OCI-M2 (cell line): ENCODE data around the gene PRKG1.
"Not testable (repeated sequence)": the region's sequence is repeated elsewhere in the genome, so short reads cannot be mapped to it uniquely, and the experiment has no call there.

Source experiments
- DNase-seq: peaks from one replicate; lab custom pipeline; 2025; ENCODE audit not compliant: unreplicated experiment; lab: John Stamatoyannopoulos, UW

Gene PRKG1

GRCh38 chr10:51419196-51420093 is 345.2 kb downstream of the PRKG1 start:
- no peak for DNase-seq

DNA sequence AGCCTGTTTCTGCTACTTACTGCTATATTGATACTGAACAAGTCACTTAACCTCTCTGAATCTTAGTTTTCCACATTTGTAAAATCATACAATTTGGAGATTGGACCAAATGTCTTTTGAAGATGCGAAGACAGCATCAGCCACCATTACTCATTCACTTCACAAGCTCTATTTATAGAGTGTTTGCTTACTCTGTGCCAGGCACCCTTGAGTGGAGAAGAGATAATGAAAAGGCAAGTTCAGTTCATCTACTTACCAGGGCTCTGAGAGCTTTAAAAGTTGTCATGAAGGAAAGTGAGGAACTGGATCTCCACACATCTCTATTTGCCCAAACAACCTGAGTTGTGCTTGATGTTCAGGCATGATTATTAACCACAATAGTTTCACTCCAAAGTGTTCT is 347.6 kb downstream of the PRKG1 start:
- DNase-seq, result no peak

DNA sequence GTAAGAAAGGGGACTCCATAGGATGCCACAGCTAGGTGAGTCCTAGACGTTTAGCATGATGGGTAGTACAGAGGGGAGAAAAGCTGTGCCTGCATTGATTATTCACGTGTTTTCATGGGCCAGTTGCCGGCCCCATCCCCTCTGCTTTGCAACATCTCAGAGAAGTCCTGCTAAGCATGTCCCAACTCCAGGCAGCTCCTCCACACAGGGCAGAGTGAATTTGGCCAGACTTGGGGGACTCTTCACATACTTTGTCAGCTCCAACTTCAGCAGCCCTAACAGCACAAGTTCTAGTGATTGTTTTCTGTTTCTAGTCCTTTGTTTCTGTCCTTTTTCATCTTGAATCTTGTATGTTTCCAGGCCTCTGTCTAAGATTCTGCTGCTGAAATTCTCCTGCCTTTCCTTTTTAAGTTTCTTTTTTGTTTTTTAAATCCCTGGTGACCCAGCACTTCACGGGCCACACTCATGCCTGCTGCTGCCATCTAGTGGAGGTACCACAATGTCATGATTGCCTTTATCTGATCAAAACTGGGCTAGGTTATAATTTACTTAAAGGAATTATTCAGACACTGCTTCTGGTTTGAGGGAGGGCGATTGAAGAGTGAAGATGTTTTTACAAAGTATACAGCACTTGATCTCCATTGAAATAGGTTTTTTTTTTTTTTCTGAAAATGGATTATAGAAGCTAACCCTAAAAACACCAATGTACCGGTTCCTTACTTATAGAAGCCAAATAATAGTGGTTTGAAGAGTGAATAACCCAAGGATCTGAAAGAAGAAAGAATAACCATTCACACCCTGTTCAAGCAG is 348.2 kb downstream of the PRKG1 start:
- no peak for DNase-seq

DNA sequence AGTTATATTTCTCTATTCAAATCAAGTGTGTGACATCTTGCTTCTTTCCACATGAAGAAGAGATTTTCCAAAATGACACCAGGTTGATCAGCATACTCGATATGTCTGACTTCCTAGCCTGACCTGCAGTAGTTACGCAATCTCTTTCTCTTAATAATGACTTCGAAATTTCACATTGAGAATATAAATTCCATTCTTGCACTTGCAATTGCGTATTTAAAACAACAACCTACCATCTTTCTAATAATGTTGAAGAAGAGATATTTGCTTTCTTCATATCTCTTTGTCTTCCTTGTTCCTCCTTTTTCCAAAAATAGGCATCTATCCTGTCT is 348.8 kb downstream of the PRKG1 start:
- DNase-seq, result no peak

DNA sequence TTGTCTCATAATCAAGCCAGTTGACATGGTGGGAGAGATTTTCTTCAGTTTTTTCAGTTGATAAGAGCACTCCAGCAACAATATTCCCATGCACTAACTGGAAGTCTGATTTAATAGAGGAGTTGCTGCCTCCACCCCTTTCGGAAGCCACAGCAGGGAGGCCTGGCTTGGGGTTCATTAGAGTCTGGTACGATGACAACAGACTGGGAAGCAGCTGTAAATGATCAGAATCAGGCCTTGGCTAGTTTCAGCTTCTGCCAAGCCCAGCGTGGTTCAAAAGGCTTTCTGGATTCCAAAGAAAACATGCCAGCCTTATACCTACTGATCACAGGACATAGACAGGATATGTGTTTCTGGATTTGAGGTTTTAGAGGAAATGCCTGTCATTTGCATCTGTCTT is 351.1 kb downstream of the PRKG1 start:
- DNase-seq, result no peak

DNA sequence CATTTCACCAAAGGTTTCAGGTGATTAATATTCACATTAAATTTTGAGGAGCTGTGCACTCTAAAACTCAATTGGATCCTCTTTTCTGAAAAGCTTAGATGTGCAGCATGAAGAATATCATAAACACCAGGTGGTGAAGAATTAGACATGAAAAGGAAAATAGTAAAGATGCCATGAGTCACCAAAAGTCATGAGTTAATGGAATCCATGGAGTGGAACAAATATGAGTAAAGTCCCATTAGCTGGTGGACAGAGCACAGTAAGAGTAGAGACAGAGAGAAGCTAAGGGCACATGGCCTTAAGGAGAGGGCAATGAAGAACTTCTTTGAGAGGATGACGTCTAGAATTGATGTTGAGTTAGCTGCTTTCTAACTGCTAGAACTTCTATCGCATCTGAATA is 353.5 kb downstream of the PRKG1 start:
- no peak for DNase-seq

GRCh38 chr10:51430506-51430905 is 356.2 kb downstream of the PRKG1 start:
- no peak for DNase-seq

DNA sequence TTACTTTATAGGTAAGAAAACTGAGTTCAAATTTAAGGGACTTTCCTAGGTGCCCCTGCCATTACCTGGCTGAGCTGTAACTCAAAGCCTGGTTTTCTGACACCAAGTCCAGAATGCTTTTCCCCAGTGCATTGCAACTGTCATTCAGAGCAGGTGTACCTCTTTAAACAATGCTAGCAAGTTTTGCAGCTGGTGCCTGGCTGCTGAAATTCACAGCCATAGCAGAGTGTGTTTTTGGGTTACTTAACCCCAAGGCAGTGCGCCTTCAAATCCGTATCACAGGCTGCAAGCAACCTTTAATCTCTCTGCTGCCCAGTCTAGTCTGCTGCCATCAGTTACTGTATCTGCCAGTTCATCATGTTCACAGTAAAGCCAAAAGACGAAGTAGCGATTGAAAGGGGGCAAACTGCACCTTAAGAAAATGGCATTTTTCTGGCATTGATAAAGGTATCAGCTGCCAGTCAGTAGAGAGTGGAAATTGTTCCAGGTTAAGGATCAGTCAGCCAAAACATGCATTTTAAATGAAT is 359.7 kb downstream of the PRKG1 start:
- DNase-seq, result no peak

- no peak for DNase-seq
Observed at GRCh38 chr10:51436805-51437204, 362.5 kb downstream of the PRKG1 start.

DNA sequence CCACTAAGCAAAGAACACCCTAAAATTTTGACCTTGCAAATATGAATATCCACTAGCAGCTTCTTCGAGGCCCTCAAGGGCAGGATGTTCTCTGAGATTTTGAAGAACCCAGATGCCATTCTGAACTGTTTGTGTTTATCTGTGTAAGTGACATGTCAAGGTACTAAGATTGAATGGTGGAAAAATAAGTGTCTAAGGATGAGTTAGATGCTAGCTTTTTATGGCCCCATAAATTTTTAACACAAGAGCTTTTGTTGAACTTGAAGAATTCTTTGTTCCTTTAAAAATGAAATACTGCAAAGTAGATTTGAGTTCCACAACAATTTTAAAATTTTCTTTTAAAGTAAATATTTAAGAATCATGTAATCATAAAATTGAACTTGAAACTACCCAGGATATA is 365.4 kb downstream of the PRKG1 start:
- no peak for DNase-seq

DNA sequence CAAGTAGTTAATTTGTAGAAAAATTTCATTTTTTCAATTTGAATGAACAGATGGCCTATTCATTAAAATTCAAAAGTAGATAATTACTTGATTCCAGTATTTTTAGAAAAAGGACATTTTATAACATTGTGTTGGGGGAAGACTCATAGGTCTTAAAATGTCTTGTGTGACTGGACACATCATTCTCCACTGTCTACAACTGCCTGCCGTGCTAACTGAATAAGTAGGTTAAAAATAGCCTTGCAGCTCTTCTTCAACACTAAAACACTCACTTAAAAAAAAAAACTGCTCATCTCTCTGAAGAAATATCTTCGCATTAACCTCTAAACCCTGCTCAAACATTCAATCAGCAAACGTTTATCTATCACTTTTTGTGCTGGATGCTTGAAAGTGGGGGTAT is 371.3 kb downstream of the PRKG1 start:
- no peak for DNase-seq

DNA sequence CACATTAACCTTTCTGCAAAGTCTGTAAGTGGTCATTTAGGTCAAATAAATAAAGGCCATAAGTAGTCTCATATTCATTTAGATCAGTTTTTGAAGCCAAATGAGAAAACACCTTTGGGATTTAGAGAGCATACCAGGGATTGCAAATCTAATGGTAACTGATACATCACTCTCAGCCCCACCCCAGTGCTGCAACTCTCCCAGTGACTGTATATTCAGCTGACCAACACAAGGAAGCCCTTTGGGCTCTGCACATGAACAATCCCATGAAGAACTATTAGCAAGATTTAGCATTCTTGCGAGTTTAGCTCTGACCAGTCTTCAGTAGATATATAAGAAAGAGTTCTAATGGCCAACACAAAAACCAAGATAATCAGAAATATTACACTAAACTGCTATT is 372.8 kb downstream of the PRKG1 start:
- no peak for DNase-seq

DNA sequence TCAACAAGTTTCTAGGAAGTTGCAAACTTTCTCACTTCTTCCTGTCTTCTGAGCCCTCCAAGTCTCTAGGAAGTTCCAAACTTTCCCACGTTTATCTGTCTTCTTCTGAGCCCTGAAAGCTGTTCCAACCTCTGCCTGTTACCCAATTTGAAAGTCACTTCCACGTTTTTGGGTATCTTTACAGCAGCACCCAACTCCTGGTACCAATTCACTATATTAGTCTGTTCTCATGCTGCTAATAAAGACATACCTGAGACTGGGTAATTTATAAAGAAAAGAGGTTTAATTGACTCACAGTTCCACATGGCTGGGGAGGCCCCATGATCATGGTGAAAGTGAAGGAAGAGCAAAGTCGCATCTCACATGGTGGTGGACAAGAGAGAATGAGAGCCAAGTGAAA is 381.5 kb downstream of the PRKG1 start:
- DNase-seq, result not testable (repeated sequence)

DNA sequence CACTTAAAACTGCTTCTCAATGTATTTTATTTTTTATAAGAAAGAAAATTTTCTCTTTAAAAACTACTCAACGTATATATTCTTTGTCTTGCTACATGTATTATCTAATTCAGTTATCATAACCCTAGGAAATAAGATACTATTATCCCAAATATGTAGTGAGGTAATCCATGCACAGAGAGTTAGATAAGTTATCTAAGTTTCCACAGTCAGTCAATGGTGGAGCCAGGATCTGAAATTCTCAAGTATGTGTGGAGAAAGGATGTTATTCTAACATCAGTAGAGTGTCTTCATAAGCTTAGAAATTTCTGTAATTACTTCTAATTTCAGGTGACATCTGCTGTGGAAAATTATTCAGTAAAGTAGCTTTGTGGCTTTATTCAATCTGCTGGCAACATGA is 385.2 kb downstream of the PRKG1 start:
- no peak for DNase-seq

- DNase-seq, result no peak
Observed at GRCh38 chr10:51462076-51462779, 387.9 kb downstream of the PRKG1 start.

- DNase-seq, result no peak
Observed at GRCh38 chr10:51468424-51468823, 394.1 kb downstream of the PRKG1 start.

GRCh38 chr10:51469686-51470085 is 395.4 kb downstream of the PRKG1 start:
- DNase-seq, result no peak

DNA sequence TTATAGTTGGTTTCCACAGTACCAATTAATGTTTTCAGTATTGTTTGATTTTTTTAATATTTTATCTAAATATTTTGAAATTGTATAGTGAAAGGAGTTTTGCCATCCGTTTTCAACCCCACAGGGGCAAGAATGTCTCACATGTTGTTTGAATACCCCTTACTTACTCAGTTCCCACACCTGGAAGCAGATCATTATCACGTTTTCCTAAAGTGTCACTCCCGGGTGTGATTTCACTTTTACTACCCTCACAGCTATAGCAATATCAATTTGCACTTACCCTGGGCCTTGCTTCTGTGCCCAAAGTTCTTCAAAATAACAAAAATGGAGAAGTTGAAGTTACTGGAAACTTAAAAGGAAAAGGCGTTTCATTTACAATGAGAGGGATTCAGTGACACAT is 397.0 kb downstream of the PRKG1 start:
- DNase-seq, result no peak

- DNase-seq, result no peak
Observed at GRCh38 chr10:51472154-51472553, 397.9 kb downstream of the PRKG1 start.

DNA sequence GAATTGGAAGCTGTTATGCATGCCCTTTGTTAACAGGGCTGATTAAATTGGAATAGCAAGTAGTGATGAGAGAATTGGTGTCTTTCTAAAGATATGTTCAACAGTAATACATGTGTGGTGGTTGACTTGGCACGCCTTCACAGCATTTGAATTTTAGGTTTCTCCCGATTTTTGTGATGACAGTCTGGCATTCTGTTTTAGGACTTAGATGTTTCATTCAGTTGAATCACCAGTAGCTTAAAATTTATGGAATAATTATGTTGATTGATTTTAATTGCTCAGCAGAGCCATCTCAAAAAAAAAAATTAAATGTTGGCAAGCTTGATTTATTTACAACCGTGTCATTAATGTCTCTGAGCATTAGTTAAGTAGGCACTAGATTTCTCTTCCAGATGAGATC is 405.4 kb downstream of the PRKG1 start:
- no peak for DNase-seq

GRCh38 chr10:51485668-51486067 is 411.4 kb downstream of the PRKG1 start:
- DNase-seq, result no peak

- no peak for DNase-seq
Observed at GRCh38 chr10:51487576-51487975, 413.3 kb downstream of the PRKG1 start.
